Upper lobe of left lung (tissue), 6 donors: ENCODE measurements around the gene DLEC1. TPM values are rescaled to one million over a fixed set of nuclear protein-coding genes. Genes with fewer than 3 reads are reported as not detected.
A peak's percentile ranks its signal among the peaks of the same experiment; 100 is the strongest.

Experiments
- ATAC-seq, 2 donors: fragments of 200-7000 bp; cut with Tn5 transposase; one replicate each; pipeline ENCODE4 v1.9.1; 2022; ENCODE audit warnings: mild to moderate bottlenecking in 2 of 2, moderate library complexity in 2 of 2; ENCODE audit not compliant: low FRiP score in 2 of 2
- DNase-seq, 2 donors: peaks; one replicate each; pipeline ENCODE4 v3.0.0-alpha.2; 2019 to 2020
- H3K27ac ChIP-seq, 4 donors: fragments of 200-600 bp; sonication (generic); one replicate each; pipeline ENCODE4 v1.5.1; 2016 to 2019
- H3K27me3 ChIP-seq, 4 donors: fragments of 200-600 bp; sonication (generic); one replicate each; pipeline ENCODE4 v1.5.1; 2017 to 2019
- H3K36me3 ChIP-seq, 4 donors: fragments of 200-600 bp; sonication (generic); one replicate each; pipeline ENCODE4 v1.5.1; 2016 to 2019
- H3K4me1 ChIP-seq, 4 donors: fragments of 200-600 bp; sonication (generic); one replicate each; pipeline ENCODE4 v1.5.1; 2018 to 2019
- H3K4me3 ChIP-seq, 4 donors: fragments of 200-600 bp; sonication (generic); one replicate each; pipeline ENCODE4 v1.5.1; 2017 to 2019; ENCODE audit warnings: mild to moderate bottlenecking in 2 of 4, moderate library complexity in 1 of 4
- H3K9me3 ChIP-seq, 4 donors: fragments of 200-600 bp; sonication (generic); one replicate each; pipeline ENCODE4 v1.5.1; 2018 to 2019
- EP300 ChIP-seq, 4 donors: sonication (generic); formaldehyde crosslinking; IDR thresholded peaks; one replicate each; pipeline ENCODE4 v1.5.1; 2017; ENCODE audit warnings: antibody characterized with exemption in 4 of 4, control low read depth in 2 of 4
- POLR2A ChIP-seq, 4 donors: fragments of 450-650 bp; IDR thresholded peaks; one replicate each; pipeline ENCODE4 v1.5.1; 2016 to 2017; ENCODE audit warnings: antibody characterized with exemption in 4 of 4, mild to moderate bottlenecking in 2 of 4
- POLR2AphosphoS5 ChIP-seq, 2 donors: sonication (generic); formaldehyde crosslinking; IDR thresholded peaks; one replicate each; pipeline ENCODE4 v1.5.1; 2017; ENCODE audit warnings: antibody characterized with exemption in 2 of 2
- WGBS, 2 donors: methylation state at CpG; one replicate each; pipeline ENCODE4 v1.1.5; 2017 to 2018; 5-methylcytosine and 5-hydroxymethylcytosine counted together
- total RNA-seq, 6 donors: library from RNA; depleted of rRNA in 4 of 6; stranded (reverse); fragments of >200 nt in 4 of 6; gene quantifications; one replicate each; pipeline versions ENCODE4 v1.1.0 to v1.2.1, GENCODE V29; 2016 to 2021
- TF ChIP-seq, protein P1 (sequence below), 6 experiments: fragments of 450-650 bp in 4 of 6; fragments of 200-600 bp in 2 of 6; sonication (generic) in 2 of 6; IDR thresholded peaks; one replicate each; pipeline ENCODE4 v1.5.1; 2016 to 2019; ENCODE audit warnings: antibody characterized with exemption in 6 of 6
- donor health status: DM: no; HTN: no; CAD: no; lungs with moderate emphysema.
- donor health status: DM: no; HTN: yes; CAD: no; lungs with severe emphysema.

DLEC1 gene
- total RNA-seq, 6 donors from 2014 or later = 2.3 to 34.8 (median 14.3) TPM

- Histone ChIP-seq H3K27me3 (no peaks in the 10 kb centered on the region), H3K27ac (no peak overlapping the region), H3K9me3 (no peaks in the 10 kb centered on the region), H3K36me3 (no peaks in the 10 kb centered on the region), H3K4me3 (no peak overlapping the region), H3K4me1 (peaks cover 4 to 15% (median 10%) of the 10 kb centered on the region in 4 donors)
- TF ChIP-seq, protein P1, sequence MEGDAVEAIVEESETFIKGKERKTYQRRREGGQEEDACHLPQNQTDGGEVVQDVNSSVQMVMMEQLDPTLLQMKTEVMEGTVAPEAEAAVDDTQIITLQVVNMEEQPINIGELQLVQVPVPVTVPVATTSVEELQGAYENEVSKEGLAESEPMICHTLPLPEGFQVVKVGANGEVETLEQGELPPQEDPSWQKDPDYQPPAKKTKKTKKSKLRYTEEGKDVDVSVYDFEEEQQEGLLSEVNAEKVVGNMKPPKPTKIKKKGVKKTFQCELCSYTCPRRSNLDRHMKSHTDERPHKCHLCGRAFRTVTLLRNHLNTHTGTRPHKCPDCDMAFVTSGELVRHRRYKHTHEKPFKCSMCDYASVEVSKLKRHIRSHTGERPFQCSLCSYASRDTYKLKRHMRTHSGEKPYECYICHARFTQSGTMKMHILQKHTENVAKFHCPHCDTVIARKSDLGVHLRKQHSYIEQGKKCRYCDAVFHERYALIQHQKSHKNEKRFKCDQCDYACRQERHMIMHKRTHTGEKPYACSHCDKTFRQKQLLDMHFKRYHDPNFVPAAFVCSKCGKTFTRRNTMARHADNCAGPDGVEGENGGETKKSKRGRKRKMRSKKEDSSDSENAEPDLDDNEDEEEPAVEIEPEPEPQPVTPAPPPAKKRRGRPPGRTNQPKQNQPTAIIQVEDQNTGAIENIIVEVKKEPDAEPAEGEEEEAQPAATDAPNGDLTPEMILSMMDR (IDR thresholded peaks at IDR 0.05) = no peak
- DNase-seq = no peak
- no peak for ATAC-seq
- 89 to 90% methylated on average over 3 of the region's 3 CpGs for WGBS, 2 donors
Observed at GRCh38 chr3:38100498-38100897, 61.5 kb downstream of the DLEC1 start.

DNA sequence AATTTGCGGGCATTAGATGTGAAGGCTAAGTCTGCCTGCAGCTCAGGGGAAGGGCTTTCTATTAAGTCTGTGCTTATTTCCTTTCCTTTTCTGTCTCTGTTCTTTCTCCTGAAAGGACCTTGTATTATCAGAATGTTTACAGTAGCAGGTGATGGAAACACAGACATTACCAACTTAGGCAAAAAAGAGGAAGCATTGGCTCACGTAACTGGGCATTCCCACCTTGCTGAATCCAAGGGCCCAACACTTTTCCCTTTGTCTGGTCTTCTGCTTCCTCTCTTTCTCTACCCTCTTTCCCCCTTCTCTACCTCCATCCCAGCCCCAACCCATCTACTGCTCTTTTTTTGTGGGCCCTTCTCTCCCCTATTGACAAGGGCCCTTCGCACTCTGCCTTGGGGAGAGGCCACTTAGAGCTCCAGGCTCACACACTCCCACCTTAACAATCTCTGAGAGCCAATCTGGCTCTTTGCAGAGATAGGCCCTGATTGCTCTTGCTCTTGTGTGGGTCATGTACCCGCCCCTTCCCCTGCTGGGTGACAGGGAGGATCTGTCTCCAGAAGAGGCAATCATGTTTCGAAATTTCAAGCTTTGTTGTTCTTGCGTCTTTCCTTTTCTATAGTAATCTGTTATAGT lies 62.9 kb downstream of the DLEC1 start:
- DNase-seq = no peak
- H3K27ac ChIP-seq = peak overlapping the region in 3 of 4 donors; percentile 26 to 67 (median 48)
- TF ChIP-seq POLR2A (IDR thresholded peaks at IDR 0.05) (no peak), POLR2AphosphoS5 (IDR thresholded peaks at IDR 0.05) (no peak), EP300 (IDR thresholded peaks at IDR 0.05) (no peak)
- TF ChIP-seq, protein P1 (IDR thresholded peaks at IDR 0.05) = no peak
- peaks cover 4 to 15% (median 10%) of the 10 kb centered on the region in 4 donors for H3K4me1 ChIP-seq
- no peaks in the 10 kb centered on the region for H3K27me3 ChIP-seq
- H3K4me3 ChIP-seq = no peak overlapping the region
- H3K9me3 ChIP-seq = no peaks in the 10 kb centered on the region
- no peak for ATAC-seq
- H3K36me3 ChIP-seq = no peaks in the 10 kb centered on the region
- WGBS, 2 donors = 63 to 73% methylated on average over 6 of the region's 6 CpGs

- Histone ChIP-seq H3K27me3 (no peaks in the 10 kb centered on the region), H3K4me1 (peaks cover 4 to 15% (median 10%) of the 10 kb centered on the region in 4 donors), H3K4me3 (no peak overlapping the region), H3K27ac (peak overlapping the region in 3 of 4 donors; percentile 26 to 67 (median 48)), H3K36me3 (no peaks in the 10 kb centered on the region), H3K9me3 (no peaks in the 10 kb centered on the region)
- no peak for TF ChIP-seq POLR2A (IDR thresholded peaks at IDR 0.05)
- ATAC-seq = peak in 1 of 2 donors; percentile 23
- DNase-seq = no peak
- WGBS, 2 donors = 57 to 89% methylated on average over 1 of the region's 1 CpG
Observed at GRCh38 chr3:38102444-38102814, 63.4 kb downstream of the DLEC1 start.

- Histone ChIP-seq H3K4me1 (peaks cover 4 to 17% (median 10%) of the 10 kb centered on the region in 4 donors), H3K27ac (no peak overlapping the region), H3K36me3 (no peaks in the 10 kb centered on the region), H3K9me3 (no peaks in the 10 kb centered on the region), H3K27me3 (no peaks in the 10 kb centered on the region), H3K4me3 (no peak overlapping the region)
- DNase-seq (no peak), ATAC-seq (no peak)
- 31 to 42% methylated on average over 1 of the region's 1 CpG for WGBS, 2 donors
- TF ChIP-seq EP300 (IDR thresholded peaks at IDR 0.05) = no peak
Observed at GRCh38 chr3:38105525-38105924, 66.5 kb downstream of the DLEC1 start.

DNA sequence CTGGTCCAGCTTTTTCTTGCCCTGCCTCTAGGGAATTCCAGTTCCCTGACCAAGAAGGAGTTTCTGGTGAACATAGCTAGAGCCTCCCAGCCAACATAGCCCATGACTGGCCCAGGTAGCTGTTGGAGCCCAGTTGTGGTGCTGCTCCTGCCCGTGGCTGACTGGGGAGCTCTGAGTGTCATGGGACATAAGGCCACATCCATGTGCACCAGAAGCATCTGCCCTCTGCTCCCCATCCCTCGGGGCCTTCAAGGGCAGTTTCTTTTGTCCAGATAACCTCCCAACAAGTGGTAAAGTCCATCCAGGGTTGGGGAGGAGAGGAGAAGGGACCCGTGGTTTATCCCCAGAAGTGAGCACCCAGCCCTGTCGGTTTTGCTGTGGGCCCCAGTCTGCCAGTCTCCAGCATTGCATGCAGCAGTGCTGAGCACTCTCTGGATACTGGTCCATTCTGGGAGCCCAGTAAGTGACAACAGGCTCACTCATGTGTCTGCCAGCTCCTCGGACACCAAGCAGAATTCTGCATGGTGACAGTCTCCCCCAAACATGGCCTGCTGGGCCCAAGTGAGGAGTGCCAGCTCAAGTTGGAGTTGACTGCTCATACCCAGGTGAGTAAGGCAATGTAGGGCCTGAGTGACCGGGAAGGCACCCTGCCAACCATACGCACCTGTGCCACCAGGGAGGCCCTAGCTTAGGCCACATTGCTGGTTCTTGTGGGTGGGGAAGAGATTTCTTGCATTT lies 69.1 kb downstream of the DLEC1 start:
- Histone ChIP-seq H3K4me3 (no peak overlapping the region), H3K27me3 (no peaks in the 10 kb centered on the region), H3K36me3 (no peaks in the 10 kb centered on the region), H3K27ac (peak overlapping the region in 2 of 4 donors; percentile 4 to 68), H3K9me3 (no peaks in the 10 kb centered on the region), H3K4me1 (peaks cover 0 to 6% (median under 1%) of the 10 kb centered on the region in 4 donors)
- DNase-seq (no peak), ATAC-seq (peak in 1 of 2 donors; percentile 19)
- TF ChIP-seq POLR2A (IDR thresholded peaks at IDR 0.05) = no peak
- TF ChIP-seq, protein P1 (IDR thresholded peaks at IDR 0.05) = no peak
- TF ChIP-seq EP300 (IDR thresholded peaks at IDR 0.05) = no peak
- TF ChIP-seq POLR2AphosphoS5 (IDR thresholded peaks at IDR 0.05) = no peak
- 69 to 92% methylated on average over 4 to 7 of the region's 7 CpGs for WGBS, 2 donors
